GM20000 (cell line): ENCODE data around the gene MDFIC2.

ENCODE experiments used
- DNase-seq: peaks from one replicate; pipeline ENCODE4 v3.0.0; 2012; ENCODE audit warnings: low spot score
- TF ChIP-seq, protein P1 (sequence below): IDR thresholded peaks from 2 replicates; pipeline ENCODE4 v1.5.1; 2012; ENCODE audit warnings: mild to moderate bottlenecking, control low read depth; ENCODE audit errors: extremely low read depth, missing control alignments

MDFIC2 gene

DNA sequence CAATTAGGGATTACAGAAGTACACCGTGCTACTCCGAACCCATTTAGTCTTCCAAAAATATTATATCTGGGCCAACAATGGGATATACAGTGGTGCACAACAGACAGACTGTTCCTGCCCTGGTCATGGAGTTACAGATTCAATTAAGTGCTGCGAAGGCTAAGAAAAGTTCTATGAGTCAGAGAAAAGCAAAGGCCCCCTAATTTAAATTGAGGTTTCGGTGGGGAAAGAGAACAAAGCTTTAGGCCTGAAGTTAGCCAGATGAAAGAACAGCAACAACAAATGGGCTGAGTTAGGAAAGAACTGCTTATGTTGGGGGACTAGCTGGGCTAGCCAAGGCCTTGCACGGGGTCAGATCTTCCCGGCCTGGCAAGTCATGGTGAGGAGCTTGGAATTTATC, 131.8 kb downstream of the MDFIC2 start:
- DNase-seq = peak; percentile 26
- TF ChIP-seq, protein P1, sequence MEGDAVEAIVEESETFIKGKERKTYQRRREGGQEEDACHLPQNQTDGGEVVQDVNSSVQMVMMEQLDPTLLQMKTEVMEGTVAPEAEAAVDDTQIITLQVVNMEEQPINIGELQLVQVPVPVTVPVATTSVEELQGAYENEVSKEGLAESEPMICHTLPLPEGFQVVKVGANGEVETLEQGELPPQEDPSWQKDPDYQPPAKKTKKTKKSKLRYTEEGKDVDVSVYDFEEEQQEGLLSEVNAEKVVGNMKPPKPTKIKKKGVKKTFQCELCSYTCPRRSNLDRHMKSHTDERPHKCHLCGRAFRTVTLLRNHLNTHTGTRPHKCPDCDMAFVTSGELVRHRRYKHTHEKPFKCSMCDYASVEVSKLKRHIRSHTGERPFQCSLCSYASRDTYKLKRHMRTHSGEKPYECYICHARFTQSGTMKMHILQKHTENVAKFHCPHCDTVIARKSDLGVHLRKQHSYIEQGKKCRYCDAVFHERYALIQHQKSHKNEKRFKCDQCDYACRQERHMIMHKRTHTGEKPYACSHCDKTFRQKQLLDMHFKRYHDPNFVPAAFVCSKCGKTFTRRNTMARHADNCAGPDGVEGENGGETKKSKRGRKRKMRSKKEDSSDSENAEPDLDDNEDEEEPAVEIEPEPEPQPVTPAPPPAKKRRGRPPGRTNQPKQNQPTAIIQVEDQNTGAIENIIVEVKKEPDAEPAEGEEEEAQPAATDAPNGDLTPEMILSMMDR = no peak

DNA sequence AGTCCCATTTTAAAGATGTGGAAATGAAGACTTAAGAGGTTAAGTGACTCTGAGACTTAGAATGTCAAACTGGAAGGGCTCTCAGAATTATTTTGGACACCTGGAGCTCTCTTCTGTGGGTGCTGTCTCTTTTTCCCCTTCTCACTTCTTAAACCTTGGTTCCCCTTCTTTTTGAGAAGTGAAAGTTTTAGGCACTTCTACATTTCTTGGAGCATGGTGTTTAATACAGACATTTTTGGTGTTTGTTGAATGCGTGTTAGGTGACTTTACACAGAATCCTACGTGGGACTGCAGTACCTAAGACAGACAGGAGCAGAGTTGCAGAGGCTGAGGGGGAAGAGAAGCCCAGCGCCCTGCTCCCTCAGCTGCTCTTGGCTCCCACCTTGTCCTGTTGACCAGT, 133.3 kb downstream of the MDFIC2 start:
- DNase-seq = peak; percentile 13
- TF ChIP-seq, protein P1 = no peak

DNA sequence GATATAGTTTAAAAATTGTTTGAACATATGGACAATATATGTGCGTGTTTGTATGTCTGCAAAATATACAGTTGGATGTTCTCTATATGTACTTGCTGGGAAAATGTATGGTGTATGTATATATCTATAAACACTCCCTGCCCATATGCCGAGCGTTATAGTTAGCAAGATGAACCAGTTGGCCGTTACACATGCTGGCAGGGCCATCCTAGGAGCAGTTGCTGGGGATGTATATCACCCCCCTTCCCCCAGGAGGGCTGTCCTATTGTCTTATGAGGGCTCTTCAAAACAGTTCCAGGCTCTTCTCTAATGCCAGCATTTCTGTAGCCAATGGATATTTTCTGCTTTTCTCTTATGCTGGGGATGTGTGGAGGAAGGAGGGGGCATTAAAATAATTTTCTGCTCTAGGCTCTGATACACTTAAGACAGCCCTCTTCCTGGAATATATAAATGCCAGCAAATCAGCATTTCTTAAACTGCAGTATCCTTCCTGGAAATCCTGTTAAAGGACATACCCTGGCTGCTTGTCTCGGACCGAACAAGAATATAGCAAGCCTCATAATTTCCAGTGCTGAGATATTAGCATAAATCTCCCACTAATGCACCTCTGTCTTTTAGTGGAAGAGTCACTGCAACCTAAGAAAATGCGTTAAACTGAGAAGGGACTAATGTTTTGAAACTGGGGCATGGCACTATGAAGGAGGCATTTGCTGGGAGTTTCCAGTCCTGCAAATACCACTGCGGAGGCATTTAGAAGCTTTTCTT, 134.4 kb downstream of the MDFIC2 start:
- TF ChIP-seq, protein P1 = no peak
- DNase-seq = no peak

DNA sequence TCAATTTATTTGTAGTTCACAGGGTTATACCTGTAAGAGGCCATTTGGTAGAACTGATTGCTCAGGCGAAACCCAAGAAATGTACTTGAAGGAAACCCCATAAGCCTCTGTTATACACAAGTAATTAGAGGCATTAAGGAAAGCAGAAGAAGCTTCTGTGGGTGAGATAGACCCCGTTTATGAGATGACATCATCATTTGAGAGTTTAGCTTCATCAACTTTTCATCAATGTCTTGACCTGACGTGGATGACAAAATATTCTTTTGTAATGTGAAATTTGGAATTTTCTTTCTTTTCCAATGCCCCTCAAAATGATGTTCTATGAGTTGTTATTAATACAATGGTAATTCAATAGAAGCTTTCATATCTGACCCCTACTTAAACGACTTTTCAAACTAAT, 136.2 kb downstream of the MDFIC2 start:
- TF ChIP-seq, protein P1 = no peak
- DNase-seq = no peak

DNA sequence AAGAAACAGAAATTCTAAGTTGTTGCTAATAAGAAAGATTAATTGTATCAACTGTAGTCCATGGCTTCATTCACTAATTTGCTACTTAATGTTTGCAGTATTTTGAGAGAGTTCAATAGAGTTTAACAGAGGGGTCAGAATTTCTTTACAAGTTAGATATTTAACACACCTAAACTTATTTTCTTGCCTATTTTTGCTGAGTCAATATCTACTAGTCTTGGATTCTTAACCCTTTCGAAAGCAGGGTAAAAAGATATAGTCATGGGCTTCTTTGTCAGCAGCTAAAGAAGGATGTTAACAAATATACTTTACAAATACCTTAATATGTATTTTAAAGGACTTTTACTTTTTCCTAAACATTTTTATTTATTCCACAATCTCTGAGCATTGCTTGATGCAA, 155.6 kb downstream of the MDFIC2 start:
- DNase-seq = no peak
- TF ChIP-seq, protein P1 = no peak

DNA sequence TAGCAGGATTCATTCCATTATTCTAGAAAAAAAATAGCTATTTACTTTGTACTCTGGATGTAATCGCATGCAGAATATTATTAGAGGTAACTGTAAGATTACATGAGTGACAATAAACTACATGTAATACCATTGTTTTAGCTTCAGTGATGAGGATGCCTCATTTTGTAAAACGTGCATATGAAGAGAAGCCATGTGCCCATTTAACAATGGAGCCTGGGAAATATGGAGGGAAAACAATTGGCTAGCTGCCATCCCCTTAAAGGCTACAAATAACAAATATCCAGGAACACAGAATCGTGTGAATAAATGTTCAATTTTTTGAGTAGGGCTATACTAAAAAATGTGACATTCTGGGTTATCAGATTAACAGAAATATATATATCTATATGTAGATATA, 161.8 kb downstream of the MDFIC2 start:
- TF ChIP-seq, protein P1 = no peak
- DNase-seq = no peak

DNA sequence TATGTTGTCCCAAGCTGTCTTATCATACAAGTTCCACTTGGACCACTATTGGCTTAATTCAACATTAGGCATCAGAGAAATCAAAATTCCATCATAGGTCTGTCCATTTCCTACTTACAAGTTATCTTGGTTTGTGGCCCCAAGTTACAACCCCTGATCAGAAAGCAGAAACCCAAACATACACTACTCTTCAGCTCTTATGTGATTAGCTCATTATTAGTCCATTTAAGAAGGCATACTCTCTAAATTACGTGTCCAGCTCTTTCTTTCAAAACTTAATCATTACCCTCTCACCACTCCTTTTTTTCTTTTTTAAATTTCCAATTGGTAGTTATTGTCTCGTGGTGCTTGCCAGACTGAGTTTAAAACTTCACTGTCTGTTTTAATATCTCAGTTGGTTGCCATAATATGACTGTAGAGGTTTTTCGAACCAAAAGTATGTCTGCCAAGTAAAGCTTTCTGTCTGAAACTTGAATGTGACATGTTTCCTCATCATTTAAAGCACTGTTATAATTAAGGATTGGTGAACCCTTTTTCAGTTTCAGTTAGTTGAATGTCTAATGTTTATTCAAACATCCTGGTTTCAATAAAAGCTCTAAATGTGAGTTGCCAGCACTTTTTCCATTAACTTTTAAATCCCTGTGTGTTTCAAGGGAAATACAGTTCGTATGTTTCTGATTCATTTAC, 162.6 kb downstream of the MDFIC2 start:
- TF ChIP-seq, protein P1 = no peak
- no peak for DNase-seq
